Sigmoid colon (tissue), 7 donors: Measurements from ENCODE around the gene MT1X. TPM values are rescaled to one million over a fixed set of nuclear protein-coding genes. Genes with fewer than 3 reads are reported as not detected.
A peak's percentile ranks its signal among the peaks of the same experiment; 100 is the strongest.
"Not testable (repeated sequence)": the region's sequence is repeated elsewhere in the genome, so short reads cannot be mapped to it uniquely, and the experiment has no call there.

Source experiments
- DNase-seq: peaks from one replicate; pipeline ENCODE4 v3.0.0-alpha.2; 2019
- H3K27ac ChIP-seq, 4 donors: fragments of 200-600 bp; sonication (generic); one replicate each; pipeline ENCODE4 v1.5.1; 2016 to 2019; ENCODE audit warnings: mild to moderate bottlenecking in 1 of 4
- H3K27me3 ChIP-seq, 3 donors: fragments of 200-600 bp; sonication (generic); one replicate each; pipeline ENCODE4 v1.5.1; 2019; ENCODE audit warnings: mild to moderate bottlenecking in 1 of 3
- H3K36me3 ChIP-seq, 4 donors: fragments of 200-600 bp; sonication (generic); one replicate each; pipeline ENCODE4 v1.5.1; 2016 to 2019
- H3K4me1 ChIP-seq, 4 donors: fragments of 200-600 bp; sonication (generic); one replicate each; pipeline ENCODE4 v1.5.1; 2017 to 2019
- H3K4me3 ChIP-seq, 4 donors: fragments of 200-600 bp; sonication (generic); one replicate each; pipeline ENCODE4 v1.5.1; 2017 to 2019; ENCODE audit warnings: mild to moderate bottlenecking in 2 of 4, moderate library complexity in 1 of 4
- H3K9me3 ChIP-seq, 4 donors: fragments of 200-600 bp in 3 of 4; sonication (generic) in 3 of 4; one replicate each; pipeline versions ENCODE4 v1.5.1 to v1.6.1; 2013 to 2019
- EP300 ChIP-seq, 4 donors: sonication (generic); formaldehyde crosslinking; IDR thresholded peaks; one replicate each; pipeline ENCODE4 v1.6.1; 2017; ENCODE audit warnings: antibody characterized with exemption in 4 of 4
- POLR2A ChIP-seq, 2 donors: fragments of 450-650 bp; IDR thresholded peaks; one replicate each; pipeline ENCODE4 v1.6.1; 2016; ENCODE audit warnings: antibody characterized with exemption in 2 of 2, mild to moderate bottlenecking in 2 of 2, moderate library complexity in 2 of 2
- POLR2AphosphoS5 ChIP-seq, 4 donors: sonication (generic); formaldehyde crosslinking; IDR thresholded peaks; one replicate each; pipeline ENCODE4 v1.6.1; 2017; ENCODE audit warnings: antibody characterized with exemption in 4 of 4
- WGBS, 2 donors: extraction: QIAGEN DNeasy Blood & Tissue Kit; methylation state at CpG; one replicate each; pipeline ENCODE4 v1.1.7; 2013; 5-methylcytosine and 5-hydroxymethylcytosine counted together
- intact Hi-C: fragments of 100-400 bp; cut with DNase I; formaldehyde crosslinking; loops from one replicate; pipeline ENCODE4 v1.15.1; 2023
- polyA plus RNA-seq, 3 donors: library from polyadenylated mRNA; stranded (reverse); fragments of 200-250 nt; gene quantifications; one replicate each; pipeline ENCODE4 v1.2.3, GENCODE V29; 2013
- total RNA-seq, 4 donors: library from RNA; depleted of rRNA; stranded (reverse); fragments of >200 nt; gene quantifications; one replicate each; pipeline ENCODE4 v1.1.0, GENCODE V29; 2016
- TF ChIP-seq, protein P1 (sequence below), 4 experiments: fragments of 450-650 bp in 3 of 4; fragments of 200-600 bp in 1 of 4; IDR thresholded peaks; one replicate each; pipeline ENCODE4 v1.5.1; 2016 to 2019; ENCODE audit warnings: antibody characterized with exemption in 4 of 4, mild to moderate bottlenecking in 3 of 4, moderate library complexity in 2 of 4
- donor health status: healthy with polysubstance abuse.
- donor health status: Bipolar disorder and iron deficiency.
- donor health status: healthy.

Gene MT1X
- total and polyA plus RNA-seq, 7 donors: 90.3 to 1,592 (median 414) TPM

DNA sequence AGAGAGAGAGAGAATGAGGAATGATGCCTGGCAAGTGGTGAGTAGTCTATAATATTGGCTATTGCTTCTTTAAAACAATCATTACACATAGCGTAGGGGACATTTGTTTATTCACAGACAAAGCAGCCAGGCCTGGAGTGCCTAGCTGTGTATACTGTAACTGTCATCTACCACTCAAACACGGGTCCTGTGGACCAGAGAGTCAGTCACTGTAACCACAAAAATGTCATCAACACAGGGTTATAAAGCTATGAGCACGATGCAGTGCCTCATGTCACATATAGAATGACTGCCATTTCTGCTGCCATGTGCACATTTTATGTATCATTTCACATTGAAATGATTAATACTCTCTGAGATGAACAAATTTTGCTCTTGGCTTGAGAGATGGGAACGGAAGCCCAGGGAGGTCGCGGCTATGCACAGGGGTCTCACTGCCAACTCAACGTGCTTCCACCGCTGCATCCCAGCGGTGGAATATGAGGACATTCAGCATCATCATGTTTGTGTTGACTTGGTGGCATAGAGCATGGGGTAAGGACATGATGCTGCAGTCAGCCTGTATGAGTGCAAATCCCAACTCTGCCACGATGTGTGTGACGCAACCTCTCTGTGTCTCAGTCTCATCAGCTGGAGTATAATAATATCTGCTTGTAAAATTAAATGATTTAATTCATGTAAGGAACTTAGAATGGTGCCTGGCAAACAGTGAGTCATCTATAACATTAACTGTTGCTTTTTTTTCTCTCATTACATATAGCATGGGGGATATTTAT, 9.3 kb upstream of the MT1X start:
- H3K36me3 ChIP-seq: no peaks in the 10 kb centered on the region
- TF ChIP-seq EP300 (IDR thresholded peaks at IDR 0.05) (no peak), POLR2AphosphoS5 (IDR thresholded peaks at IDR 0.05) (no peak), POLR2A (IDR thresholded peaks at IDR 0.05) (no peak)
- TF ChIP-seq, protein P1, sequence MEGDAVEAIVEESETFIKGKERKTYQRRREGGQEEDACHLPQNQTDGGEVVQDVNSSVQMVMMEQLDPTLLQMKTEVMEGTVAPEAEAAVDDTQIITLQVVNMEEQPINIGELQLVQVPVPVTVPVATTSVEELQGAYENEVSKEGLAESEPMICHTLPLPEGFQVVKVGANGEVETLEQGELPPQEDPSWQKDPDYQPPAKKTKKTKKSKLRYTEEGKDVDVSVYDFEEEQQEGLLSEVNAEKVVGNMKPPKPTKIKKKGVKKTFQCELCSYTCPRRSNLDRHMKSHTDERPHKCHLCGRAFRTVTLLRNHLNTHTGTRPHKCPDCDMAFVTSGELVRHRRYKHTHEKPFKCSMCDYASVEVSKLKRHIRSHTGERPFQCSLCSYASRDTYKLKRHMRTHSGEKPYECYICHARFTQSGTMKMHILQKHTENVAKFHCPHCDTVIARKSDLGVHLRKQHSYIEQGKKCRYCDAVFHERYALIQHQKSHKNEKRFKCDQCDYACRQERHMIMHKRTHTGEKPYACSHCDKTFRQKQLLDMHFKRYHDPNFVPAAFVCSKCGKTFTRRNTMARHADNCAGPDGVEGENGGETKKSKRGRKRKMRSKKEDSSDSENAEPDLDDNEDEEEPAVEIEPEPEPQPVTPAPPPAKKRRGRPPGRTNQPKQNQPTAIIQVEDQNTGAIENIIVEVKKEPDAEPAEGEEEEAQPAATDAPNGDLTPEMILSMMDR (IDR thresholded peaks at IDR 0.05): no peak
- no peak overlapping the region for H3K4me3 ChIP-seq
- peaks cover 0 to 24% (median 17%) of the 10 kb centered on the region in 4 donors for H3K4me1 ChIP-seq
- no peaks in the 10 kb centered on the region for H3K9me3 ChIP-seq
- intact Hi-C loops: no loop called here
- H3K27me3 ChIP-seq: peaks cover 5 to 92% (median 54%) of the 10 kb centered on the region in 3 donors
- no peak overlapping the region for H3K27ac ChIP-seq
- no peak for DNase-seq
- 85 to 87% methylated on average over 11 of the region's 11 CpGs for WGBS, 2 donors

DNA sequence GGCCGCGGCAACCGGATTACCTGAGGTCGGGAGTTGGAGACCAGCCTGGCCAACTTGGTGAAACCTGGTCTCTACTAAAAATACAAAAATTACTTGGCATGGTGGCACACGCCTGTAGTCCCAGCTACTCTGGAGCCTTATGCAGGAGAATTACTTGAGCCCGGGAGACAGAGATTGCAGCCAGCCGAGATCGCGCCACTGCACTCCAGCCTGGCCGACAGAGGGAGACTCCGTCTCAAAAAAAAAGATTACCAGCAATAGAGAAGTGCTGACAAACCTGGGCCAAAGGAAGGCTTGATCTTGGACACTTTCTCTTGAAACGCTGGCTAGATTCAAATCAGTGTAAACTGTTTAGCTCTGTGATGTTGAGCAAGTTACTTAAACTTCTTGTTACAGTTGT, 8.3 kb upstream of the MT1X start:
- TF ChIP-seq, protein P1 (IDR thresholded peaks at IDR 0.05): peak in 3 of 4 experiments; percentile 44 to 57 (median 47)
- TF ChIP-seq EP300 (IDR thresholded peaks at IDR 0.05): no peak
- Histone ChIP-seq H3K4me3 (no peak overlapping the region), H3K9me3 (no peaks in the 10 kb centered on the region), H3K27me3 (peaks cover 5 to 82% (median 44%) of the 10 kb centered on the region in 3 donors), H3K36me3 (no peaks in the 10 kb centered on the region), H3K27ac (no peak overlapping the region), H3K4me1 (peaks cover 0 to 19% (median 13%) of the 10 kb centered on the region in 4 donors)
- DNase-seq: no peak
- WGBS, 2 donors: 36 to 40% methylated on average over 12 of the region's 12 CpGs
- intact Hi-C loops: loop anchor here (1.0 kb wide), 1 partner anchor 28 kb away; no protein-coding TSS in a partner anchor

DNA sequence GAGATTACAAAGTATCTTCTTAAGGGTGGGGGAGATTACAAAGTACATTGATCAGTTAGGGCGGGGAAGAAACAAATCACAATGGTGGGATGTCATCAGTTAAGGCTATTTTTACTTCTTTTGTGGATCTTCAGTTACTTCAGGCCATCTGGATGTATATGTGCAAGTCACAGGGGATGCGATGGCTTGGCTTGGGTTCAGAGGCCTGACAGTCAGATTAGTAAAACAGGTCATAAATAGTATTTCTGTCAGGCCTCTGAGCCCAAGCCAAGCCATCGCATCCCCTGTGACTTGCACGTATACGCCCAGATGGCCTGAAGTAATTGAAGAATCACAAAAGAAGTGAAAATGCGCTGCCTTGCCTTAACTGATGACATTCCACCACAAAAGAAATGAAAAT, 7.7 kb upstream of the MT1X start:
- H3K36me3 ChIP-seq, H3K4me3 ChIP-seq, DNase-seq, H3K27ac ChIP-seq, H3K9me3 ChIP-seq: not testable (repeated sequence)
- WGBS, 2 donors: 88 to 94% methylated on average over 6 of the region's 6 CpGs
- Histone ChIP-seq H3K27me3 (peaks cover 5 to 76% (median 37%) of the 10 kb centered on the region in 3 donors), H3K4me1 (peaks cover 0 to 14% (median 11%) of the 10 kb centered on the region in 4 donors)
- intact Hi-C loops: loop anchor here (1.0 kb wide), 1 partner anchor 28 kb away; no protein-coding TSS in a partner anchor

DNA sequence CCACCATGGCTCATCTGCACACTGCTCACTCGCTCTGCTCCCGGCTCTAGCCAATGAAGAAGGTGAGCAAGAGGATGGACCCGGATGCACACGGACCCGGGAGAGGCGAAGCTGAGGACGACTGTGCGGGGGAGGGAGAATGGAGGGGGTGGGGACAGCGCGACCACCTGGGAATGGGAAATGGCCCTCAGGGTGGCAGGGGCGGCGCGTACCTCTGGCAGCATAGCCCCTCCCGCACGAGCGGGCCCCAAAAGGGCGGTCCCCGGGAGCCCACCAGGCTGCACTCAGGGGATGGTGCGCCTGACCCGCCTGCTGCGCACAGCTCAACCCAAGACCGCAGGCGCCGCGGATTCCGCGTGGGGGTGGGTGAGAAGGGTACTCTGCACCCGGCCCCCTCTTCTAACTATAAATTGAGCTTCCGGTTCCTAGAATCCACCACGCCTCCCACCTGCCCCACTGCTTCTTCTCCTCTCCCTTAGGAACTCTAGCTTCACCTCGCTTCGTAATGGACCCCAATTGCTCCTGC, 6.5 kb upstream of the MT1X start:
- H3K4me3 ChIP-seq: peak overlapping the region in 2 of 4 donors; percentile 1 to 5

DNA sequence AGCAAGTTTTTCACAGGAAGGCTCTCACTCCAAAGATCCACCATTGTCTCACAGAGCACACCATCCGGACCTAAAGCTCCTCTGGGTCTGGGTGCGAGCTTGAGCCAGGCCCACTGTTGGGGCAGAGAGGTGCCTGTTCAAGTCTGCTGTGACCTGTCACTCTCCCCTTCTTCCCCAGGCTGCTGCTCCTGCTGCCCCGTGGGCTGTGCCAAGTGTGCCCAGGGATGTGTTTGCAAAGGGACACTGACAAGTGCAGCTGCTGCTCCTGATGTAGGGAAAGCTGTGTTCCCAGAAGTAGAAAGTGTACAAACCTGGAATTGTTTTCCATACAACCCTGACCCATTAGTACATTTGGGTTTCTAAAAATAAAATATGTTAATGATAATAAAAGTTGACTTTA, 4.8 kb upstream of the MT1X start:
- peaks cover 0 to 16% (median 14%) of the 10 kb centered on the region in 4 donors for H3K4me1 ChIP-seq
- H3K9me3 ChIP-seq: no peaks in the 10 kb centered on the region
- no peaks in the 10 kb centered on the region for H3K36me3 ChIP-seq
- intact Hi-C loops: no loop called here
- no peak for TF ChIP-seq EP300 (IDR thresholded peaks at IDR 0.05)
- TF ChIP-seq POLR2A (IDR thresholded peaks at IDR 0.05): no peak
- TF ChIP-seq, protein P1 (IDR thresholded peaks at IDR 0.05): no peak
- no peak for TF ChIP-seq POLR2AphosphoS5 (IDR thresholded peaks at IDR 0.05)
- WGBS, 2 donors: 72 to 80% methylated on average over 3 of the region's 3 CpGs
- H3K27me3 ChIP-seq: peaks cover 5 to 48% (median 19%) of the 10 kb centered on the region in 3 donors
- no peak overlapping the region for H3K4me3 ChIP-seq
- no peak for DNase-seq
- H3K27ac ChIP-seq: no peak overlapping the region

More for the DNA sequence above, 6.5 kb upstream of the MT1X start:
- no peak for DNase-seq
- intact Hi-C loops: no loop called here
- Histone ChIP-seq H3K4me1 (peaks cover 0 to 11% (median 9%) of the 10 kb centered on the region in 4 donors), H3K9me3 (no peaks in the 10 kb centered on the region), H3K27ac (no peak overlapping the region), H3K36me3 (no peaks in the 10 kb centered on the region), H3K27me3 (peaks cover 5 to 64% (median 26%) of the 10 kb centered on the region in 3 donors)
- TF ChIP-seq POLR2AphosphoS5 (IDR thresholded peaks at IDR 0.05) (no peak), POLR2A (IDR thresholded peaks at IDR 0.05) (no peak), EP300 (IDR thresholded peaks at IDR 0.05) (no peak)
- TF ChIP-seq, protein P1 (IDR thresholded peaks at IDR 0.05): no peak
- WGBS, 2 donors: 3 to 8% methylated on average over 32 of the region's 32 CpGs
